Body of pancreas (tissue), 4 donors: ENCODE results near the gene PRRG3.

Experiments used
- CTCF ChIP-seq, 7 experiments: fragments of 450-650 bp in 4 of 7; fragments of 200-600 bp in 3 of 7; sonication (generic) in 3 of 7; IDR thresholded peaks; one replicate each; pipeline ENCODE4 v1.5.1; 2016 to 2019; ENCODE audit warnings: antibody characterized with exemption in 7 of 7
- POLR2A ChIP-seq, 3 donors: fragments of 450-650 bp; IDR thresholded peaks; one replicate each; pipeline ENCODE4 v1.6.1; 2016; ENCODE audit warnings: antibody characterized with exemption in 3 of 3, mild to moderate bottlenecking in 2 of 3

GRCh38 chrX:151746502-151746901, 51.2 kb downstream of the PRRG3 start:
- no peak for TF ChIP-seq CTCF (IDR thresholded peaks at IDR 0.05)
- no peak for TF ChIP-seq POLR2A (IDR thresholded peaks at IDR 0.05)
